ENCODE results near the gene RNGTT. TPM values are rescaled to one million over a fixed set of nuclear protein-coding genes. Genes with fewer than 3 reads are reported as not detected.
A peak's percentile ranks its signal among the peaks of the same experiment; 100 is the strongest.

Gene RNGTT
- total and polyA plus RNA-seq, 12 donors, result 3.1 to 10.9 (median 8.6) TPM

DNA sequence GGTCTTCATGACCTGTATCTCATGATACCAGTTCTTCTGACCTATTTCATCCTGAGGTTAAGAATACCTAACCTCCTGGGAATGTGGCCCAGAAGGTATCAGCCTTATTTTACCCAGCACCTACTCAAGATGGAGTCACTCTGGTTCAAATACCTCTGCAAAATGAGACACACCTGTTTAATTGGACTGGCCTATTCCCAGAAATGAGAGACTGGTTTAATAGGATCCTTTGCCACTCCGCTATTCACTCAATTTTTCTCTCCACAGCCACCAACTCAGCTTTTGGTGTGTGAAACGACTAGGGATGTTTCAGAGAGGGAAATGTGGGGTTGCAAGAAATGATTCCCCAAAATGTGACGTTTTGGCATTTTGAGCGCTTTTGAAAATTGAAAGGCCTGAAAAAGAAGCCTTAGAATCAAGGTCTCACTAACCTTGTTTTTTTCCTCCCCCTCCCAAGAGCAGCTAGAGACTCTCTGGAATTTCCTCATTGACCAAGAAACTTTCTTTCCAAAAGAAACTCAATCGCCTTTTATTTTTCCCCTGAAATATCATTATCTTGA is 45.5 kb upstream of the RNGTT start:
- H3K27ac ChIP-seq, result no peak overlapping the region
- H3K4me1 ChIP-seq, result peaks cover 0 to 29% (median 0%) of the 10 kb centered on the region in 9 donors
- DNase-seq (no peak), ATAC-seq (no peak)
- TF ChIP-seq, protein P1, sequence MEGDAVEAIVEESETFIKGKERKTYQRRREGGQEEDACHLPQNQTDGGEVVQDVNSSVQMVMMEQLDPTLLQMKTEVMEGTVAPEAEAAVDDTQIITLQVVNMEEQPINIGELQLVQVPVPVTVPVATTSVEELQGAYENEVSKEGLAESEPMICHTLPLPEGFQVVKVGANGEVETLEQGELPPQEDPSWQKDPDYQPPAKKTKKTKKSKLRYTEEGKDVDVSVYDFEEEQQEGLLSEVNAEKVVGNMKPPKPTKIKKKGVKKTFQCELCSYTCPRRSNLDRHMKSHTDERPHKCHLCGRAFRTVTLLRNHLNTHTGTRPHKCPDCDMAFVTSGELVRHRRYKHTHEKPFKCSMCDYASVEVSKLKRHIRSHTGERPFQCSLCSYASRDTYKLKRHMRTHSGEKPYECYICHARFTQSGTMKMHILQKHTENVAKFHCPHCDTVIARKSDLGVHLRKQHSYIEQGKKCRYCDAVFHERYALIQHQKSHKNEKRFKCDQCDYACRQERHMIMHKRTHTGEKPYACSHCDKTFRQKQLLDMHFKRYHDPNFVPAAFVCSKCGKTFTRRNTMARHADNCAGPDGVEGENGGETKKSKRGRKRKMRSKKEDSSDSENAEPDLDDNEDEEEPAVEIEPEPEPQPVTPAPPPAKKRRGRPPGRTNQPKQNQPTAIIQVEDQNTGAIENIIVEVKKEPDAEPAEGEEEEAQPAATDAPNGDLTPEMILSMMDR (IDR thresholded peaks at IDR 0.05), result no peak
- H3K27me3 ChIP-seq, result no peaks in the 10 kb centered on the region
- intact Hi-C loops (cut with DNase I), result no loop called here
- 86 to 91% methylated on average over 5 of the region's 5 CpGs for WGBS, 2 donors
- H3K4me3 ChIP-seq, result no peak overlapping the region
- no peaks in the 10 kb centered on the region for H3K9me3 ChIP-seq
- no peaks in the 10 kb centered on the region for H3K36me3 ChIP-seq

DNA sequence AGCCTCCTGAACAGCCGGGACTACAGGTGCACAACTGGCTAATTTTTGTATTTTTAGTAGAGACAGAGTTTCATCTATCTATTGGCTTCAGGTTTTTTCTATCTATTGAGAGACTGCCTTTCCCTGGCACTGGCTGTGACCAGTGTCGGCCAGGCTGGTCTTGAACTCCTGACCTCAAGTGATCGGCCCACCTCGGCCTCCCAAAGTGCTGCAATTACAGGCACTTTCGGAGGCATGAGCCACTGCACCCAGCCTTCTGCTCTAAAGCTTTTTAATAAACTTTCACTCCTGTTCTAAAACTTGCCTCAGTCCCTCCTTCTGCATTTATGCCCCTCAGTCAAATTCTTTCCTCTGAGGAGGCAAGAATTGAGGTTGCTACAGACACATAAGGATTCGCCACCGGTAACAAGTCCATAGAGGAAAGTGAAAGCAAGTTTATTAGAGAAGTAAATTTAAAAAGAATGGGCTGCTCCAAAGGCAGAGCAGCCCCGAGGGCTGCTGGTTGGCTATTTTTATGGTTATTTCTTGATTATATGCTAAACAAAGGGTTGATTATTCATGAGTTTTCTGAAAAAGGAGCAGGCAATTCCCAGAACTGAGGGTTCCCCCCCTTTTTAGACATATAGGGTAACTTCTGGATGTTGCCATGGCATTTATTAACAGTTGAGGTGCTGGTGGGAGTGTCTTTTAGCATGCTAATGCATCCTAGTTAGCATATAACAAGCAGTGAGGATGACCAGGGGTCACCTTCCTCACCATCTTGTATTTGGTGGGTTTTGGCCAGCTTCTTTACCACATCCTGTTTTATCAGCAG is 44.8 kb upstream of the RNGTT start:
- Histone ChIP-seq H3K36me3 (no peaks in the 10 kb centered on the region), H3K27me3 (no peaks in the 10 kb centered on the region), H3K27ac (peak overlapping the region in 1 of 10 donors; percentile 68), H3K4me1 (peaks cover 0 to 29% (median 0%) of the 10 kb centered on the region in 9 donors), H3K4me3 (peak overlapping the region in 1 of 10 donors; percentile 19), H3K9me3 (no peaks in the 10 kb centered on the region)
- ATAC-seq (no peak), DNase-seq (no peak)
- WGBS, 2 donors, result 76 to 86% methylated on average over 8 of the region's 8 CpGs
- TF ChIP-seq, protein P1 (IDR thresholded peaks at IDR 0.05), result no peak
- intact Hi-C loops (cut with DNase I), result no loop called here

DNA sequence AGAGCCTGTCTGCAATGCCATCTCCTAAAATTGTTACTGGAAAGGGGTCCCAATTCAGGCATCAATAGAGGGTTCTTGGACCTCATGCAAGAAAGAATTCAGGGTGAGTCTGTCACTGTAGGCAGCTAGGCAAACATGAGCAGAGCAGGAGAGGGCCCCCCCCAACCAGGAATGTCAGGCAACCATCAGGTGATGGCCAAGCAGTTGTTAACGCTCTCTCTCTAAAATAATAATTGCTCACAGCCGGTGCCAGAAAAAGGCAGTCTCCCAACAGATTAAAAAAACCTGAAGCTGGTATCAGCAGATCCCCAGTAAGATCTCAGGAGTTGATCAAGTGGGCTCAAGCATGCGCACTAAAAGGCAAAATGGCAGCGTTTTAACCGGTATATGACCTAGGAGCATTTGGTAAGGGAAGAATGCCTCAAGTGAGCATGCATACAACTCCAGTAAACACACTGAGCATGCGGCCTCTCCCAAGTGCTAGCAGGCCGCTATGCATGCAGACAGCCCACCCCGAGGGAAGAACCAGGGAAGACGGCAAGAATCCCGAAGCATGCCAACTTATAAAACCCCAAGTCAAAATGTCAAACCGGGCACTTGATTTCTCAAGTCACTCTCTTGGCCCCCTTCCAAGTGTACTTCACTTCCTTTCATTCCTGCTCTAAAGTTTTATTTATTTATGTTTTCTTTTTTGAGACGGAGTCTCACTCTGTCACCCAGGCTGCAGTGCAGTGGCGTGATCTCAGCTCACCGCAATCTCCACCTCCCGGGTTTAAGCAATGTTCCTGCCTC is 44.0 kb upstream of the RNGTT start:
- DNase-seq (no peak), ATAC-seq (no peak)
- Histone ChIP-seq H3K4me1 (peaks cover 0 to 29% (median 0%) of the 10 kb centered on the region in 9 donors), H3K4me3 (peak overlapping the region in 1 of 10 donors; percentile 19), H3K36me3 (no peaks in the 10 kb centered on the region), H3K9me3 (no peaks in the 10 kb centered on the region), H3K27me3 (no peaks in the 10 kb centered on the region), H3K27ac (peak overlapping the region in 1 of 10 donors; percentile 68)
- 56 to 72% methylated on average over 15 of the region's 15 CpGs for WGBS, 2 donors
- intact Hi-C loops (cut with DNase I), result no loop called here
- TF ChIP-seq, protein P1 (IDR thresholded peaks at IDR 0.05), result no peak

DNA sequence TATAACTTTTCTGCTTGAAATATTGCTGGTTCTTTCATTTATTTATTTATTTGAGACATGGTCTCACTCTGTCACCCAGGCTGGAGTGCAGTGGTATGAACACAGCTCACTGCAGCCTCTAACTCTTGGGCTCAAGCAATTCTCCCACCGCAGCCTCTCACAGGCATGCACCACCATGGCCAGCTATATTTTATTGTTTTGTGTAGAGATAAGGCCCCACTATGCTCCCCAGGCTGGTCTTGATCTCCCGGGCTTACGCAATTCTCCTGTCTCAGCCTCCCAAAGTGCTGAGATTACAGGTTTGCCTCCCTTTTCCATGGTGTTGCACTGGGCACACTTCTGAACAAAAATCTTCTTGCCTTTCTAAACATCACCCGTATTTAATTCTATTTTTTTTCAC is 39.1 kb upstream of the RNGTT start:
- Histone ChIP-seq H3K36me3 (no peaks in the 10 kb centered on the region), H3K4me1 (peaks cover 0 to 7% (median 0%) of the 10 kb centered on the region in 9 donors), H3K27me3 (no peaks in the 10 kb centered on the region), H3K27ac (no peak overlapping the region), H3K9me3 (no peaks in the 10 kb centered on the region), H3K4me3 (no peak overlapping the region)
- TF ChIP-seq, protein P1 (IDR thresholded peaks at IDR 0.05), result no peak
- ATAC-seq (no peak), DNase-seq (no peak)
- WGBS, 2 donors, result 90 to 96% methylated on average over 4 of the region's 4 CpGs
- intact Hi-C loops (cut with DNase I), result no loop called here

Data from heart right ventricle (tissue), 16 donors.